GM19455 (cell line): Measurements from ENCODE around the gene MAPKAP1.
"Not testable (repeated sequence)": the region's sequence is repeated elsewhere in the genome, so short reads cannot be mapped to it uniquely, and the experiment has no call there.

Experiments
- ATAC-seq: cut with Tn5 transposase; IDR thresholded peaks from one replicate; pipeline ENCODE4 v1.9.1; 2021; ENCODE audit not compliant: unreplicated experiment

The MAPKAP1 gene

GRCh38 chr9:125421166-125421565 is 285.8 kb downstream of the MAPKAP1 start:
- ATAC-seq = no peak

GRCh38 chr9:125418404-125418803 is 288.6 kb downstream of the MAPKAP1 start:
- no peak for ATAC-seq

- ATAC-seq = no peak
Observed at GRCh38 chr9:125416517-125416916, 290.5 kb downstream of the MAPKAP1 start.

DNA sequence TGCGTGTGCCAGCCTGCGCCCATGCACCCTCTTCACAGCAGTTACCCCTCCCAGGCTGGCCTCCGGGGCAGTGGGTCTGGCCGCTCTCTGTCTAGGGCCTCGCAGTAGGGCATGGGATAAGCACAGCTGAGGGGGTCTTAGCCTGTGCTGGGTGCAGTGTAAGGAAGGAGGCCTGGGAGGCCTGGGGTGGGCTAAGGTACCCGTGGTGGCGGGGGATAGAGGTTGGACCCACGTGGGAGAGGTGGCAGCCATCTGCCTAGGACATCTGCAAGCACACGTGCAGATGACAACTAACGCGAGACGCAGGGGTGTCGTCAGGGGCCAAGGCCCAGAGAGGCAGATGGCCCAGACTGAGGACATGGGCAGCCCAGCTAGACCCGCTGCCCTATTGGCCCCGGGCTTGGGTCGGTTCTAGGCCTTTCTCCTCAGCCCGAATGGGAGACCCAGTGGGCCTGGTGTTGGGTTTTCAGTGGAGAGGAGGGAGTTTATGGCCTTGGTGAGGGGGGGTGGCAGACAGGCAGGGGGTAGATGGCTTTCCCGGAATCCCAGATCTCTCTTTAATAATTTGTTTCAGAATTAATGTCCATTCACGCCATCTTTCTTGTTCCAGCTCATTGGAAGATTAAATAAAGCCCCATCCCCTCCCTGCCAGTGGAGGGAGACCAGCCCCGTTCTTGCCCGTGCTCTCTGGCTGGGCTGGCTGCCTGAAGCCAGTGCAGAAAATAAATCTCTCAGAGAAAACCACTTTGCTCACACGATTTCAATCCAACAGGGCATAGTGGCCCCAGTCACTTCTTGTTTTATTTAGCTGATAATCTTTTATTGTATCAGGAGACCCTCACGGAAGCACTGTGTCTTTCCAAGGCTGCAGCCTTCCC is 291.2 kb downstream of the MAPKAP1 start:
- ATAC-seq = no peak

GRCh38 chr9:125413579-125413978 is 293.4 kb downstream of the MAPKAP1 start:
- no peak for ATAC-seq

DNA sequence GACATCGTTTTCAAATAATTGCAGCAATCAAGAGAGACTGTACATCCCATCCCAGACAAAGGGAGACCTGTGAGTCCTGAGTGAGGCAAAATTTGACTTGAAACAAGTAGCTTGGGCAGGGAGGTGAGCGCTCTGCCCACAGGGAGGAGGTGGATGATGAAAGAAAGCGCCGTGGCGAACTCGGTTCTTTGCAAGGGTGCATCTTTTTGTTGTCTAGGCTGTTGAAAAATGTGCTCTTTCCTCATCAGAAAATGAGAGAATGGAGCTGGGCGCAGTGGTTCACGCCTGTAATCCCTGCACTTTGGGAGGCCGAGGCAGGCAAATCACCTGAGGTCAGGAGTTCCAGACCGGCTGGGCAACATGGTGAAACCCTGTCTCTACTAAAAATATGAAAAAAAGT is 294.8 kb downstream of the MAPKAP1 start:
- ATAC-seq = no peak

GRCh38 chr9:125411171-125411756 is 295.7 kb downstream of the MAPKAP1 start:
- ATAC-seq = no peak

DNA sequence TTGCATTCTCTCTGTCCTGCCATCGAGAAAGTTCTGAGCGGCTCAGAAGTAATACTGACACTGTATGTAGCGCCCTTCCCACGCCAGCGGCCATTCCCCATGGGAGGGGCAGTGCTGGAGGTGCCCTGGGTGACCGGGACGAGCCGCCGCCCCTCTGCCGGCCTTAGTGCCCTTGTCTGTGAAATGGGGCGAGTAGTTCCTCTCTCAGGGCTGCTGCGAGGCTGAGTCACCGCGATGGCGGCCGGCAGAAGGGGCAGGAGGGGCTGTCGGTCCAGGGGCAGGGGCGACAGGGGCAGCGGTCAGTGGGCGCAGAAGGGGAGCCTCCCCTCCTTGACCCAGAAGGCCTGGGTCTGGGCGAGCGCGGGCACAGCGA is 296.5 kb downstream of the MAPKAP1 start:
- no peak for ATAC-seq

- ATAC-seq = no peak
Observed at GRCh38 chr9:125409637-125410521, 297.1 kb downstream of the MAPKAP1 start.

DNA sequence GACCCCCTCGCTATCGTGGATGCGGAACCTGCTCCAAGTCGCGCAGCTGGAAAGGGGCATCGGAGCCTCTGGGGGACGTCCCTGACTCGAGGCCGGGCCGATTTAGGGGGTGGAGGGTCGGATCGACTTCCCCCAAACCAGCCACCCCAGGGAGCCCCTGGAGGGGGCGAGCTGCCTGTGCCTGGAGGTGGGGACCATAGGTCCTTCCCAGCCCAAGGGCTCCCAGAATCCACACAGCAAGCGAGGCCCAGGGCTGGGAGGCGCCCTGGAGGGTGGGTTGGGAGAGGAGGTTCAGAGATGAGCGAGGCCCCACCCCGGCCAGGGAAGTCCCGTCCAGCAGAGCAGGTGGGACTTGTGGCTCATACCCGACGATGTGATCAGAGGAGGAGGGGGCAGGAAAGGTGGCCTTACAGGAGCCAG is 297.8 kb downstream of the MAPKAP1 start:
- no peak for ATAC-seq

DNA sequence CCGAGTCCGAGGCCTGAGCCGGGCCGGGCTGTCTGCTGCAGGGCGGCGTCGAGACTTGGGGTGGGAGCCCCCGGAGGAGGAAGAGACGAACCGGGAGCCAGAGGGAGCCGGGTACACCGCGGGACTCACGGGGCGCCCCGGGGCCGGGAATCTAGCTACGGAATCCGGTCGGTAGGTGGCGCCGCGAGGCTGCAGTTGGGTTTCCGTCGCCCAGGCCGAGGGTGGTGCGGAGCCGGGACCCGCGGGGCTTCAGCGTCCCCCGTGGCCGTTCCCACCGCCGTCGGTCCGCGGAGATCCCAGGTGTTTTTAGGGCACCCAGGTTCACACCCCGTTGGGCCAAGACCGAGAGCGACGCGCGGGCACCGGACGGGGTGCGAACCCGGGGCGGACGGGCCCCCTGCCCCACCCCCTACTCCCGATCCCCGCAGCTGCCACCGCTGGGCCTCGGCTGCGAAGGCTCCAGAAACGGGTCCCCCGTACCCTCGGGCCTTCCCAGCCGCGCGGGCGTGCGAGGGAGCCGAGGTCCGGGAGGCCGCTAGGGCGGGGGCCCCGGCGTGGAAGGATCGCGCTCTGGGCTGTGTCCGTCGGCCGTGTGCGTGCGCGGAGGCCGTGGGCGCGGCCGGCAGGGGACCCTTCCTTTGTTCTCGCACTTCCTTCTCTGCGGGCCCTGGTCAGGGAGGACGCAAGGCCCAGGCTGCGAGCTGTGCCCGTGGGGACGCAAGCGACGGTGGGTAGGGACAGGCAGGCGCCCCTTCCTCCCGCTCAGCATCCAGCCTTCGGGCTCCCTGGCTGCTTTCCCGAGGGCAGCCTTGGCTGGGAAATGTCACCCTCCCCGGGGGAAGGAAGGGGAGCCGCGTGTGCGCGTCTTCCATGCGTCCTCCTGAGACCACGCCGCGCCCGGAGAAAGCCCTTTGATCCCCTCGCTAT is 298.8 kb downstream of the MAPKAP1 start:
- ATAC-seq = no peak

- ATAC-seq = no peak
Observed at GRCh38 chr9:125407432-125407973, 299.5 kb downstream of the MAPKAP1 start.

DNA sequence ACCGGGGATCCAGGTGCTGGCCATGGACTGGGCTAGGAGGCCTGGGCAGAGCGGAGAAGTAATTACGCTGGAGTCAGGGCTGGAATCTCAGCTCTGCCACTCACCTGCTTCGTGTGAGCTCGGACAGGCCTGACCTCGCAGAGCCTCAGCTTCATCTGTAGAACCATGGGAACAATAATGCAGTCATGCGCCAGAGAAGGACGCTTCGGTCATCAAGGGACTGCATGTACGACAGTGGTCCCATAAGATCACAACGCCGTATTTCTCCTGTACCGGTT is 300.3 kb downstream of the MAPKAP1 start:
- ATAC-seq = no peak

DNA sequence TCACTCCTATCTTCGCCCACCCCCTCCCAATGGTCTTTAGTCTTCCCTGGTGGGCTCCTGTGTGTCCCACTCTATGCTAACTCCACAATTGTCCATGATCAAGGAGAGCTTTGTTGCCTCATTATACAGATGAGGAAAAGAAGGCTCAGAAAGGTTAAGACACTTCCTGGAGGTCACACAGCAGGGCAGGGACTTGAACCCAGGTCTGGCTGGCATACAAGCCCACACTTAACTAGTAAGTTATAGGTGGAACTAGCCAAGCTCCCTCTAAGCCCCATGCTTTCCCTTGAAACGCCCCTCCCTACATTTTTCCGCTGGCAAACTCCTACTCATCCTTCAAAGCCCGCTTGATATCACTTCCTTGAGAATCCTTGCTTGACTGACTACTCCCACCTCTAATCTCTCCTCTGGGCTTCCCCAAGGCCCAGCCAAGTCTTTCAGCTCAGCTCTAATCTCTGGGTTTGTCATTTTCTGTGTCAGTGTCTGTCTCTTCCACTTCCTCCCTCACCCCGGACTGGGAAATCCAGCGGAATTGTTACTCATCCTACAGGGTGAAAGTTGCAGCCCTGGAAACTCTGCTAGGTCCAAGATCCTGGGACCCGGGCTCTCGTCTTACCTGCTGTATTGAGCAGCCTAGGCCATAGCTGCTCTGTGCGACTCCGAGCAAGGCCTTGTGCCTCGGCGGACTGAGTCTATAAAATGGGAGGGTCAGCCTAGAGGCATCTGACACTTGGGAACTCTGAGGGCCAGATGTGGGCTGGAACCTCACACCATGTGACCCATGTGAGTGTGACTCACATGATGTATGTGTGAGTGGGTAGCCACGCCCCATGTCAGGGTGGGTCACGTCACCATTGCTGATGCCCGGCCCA is 300.8 kb downstream of the MAPKAP1 start:
- ATAC-seq = no peak

- ATAC-seq = no peak
Observed at GRCh38 chr9:125404733-125405132, 302.3 kb downstream of the MAPKAP1 start.

DNA sequence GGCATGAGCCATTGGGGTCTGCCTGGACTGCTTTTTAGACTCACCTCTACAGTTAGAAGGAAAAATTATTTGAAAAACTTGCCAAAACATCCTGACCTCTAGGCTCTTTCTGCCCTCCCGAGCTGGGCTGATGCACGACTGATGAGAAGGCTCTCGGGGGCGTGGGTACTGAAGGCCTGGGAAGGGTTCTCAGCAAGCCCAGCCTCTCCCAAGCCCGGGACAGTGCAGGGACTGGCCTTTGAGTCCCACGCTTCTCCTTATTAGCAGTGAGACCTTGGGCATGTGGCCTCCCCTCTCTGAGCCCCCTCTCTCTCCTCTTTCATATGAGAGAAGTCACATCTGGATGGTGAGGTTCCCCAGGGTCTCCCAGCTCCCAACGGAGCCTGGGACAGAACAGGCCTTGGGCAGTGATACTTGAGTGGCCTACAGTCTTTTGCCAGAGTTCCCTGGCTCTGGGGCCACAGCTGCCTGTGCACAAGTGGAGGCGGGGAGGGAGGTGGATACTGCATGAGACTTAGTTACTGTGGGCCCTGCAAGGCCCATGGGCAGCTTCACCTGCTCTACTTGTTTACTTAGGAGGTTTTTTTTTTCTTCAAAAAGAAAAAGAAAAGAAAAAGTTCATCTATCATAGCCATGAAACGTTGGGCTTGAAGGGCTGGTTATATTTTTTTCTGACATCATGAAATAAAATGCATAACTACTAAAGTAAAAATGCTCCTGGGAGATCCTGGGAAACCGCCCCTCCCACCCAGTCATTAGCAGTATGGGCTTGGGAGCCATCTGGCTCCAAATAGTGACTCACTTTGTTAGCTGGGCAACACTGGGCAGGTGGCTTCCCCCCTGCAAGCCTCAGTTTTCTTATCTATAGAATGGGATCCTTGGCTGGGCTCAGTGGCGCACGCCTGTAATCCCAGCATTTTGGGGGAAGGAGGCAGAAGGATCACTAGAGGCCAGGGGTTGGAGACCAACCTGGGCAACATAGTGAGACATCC is 306.0 kb downstream of the MAPKAP1 start:
- ATAC-seq = no peak

DNA sequence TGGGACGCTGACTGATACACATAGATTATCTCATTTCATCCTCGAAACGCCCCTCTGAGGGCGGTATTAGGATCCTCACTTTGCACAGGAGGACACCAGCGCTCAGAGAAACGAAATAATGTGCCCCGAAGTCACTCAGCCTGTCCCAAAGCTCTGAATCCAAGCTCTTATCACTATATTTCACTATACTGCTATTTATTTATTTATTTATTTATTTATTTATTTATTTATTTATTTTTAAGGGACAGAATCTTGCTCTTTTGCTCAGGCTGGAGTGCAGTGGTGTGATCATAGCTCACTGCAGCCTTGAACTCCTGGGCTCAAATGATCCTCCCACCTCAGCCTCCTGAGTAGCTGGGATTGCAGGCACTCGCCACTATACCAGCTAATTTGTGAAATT is 306.8 kb downstream of the MAPKAP1 start:
- not testable (repeated sequence) for ATAC-seq

DNA sequence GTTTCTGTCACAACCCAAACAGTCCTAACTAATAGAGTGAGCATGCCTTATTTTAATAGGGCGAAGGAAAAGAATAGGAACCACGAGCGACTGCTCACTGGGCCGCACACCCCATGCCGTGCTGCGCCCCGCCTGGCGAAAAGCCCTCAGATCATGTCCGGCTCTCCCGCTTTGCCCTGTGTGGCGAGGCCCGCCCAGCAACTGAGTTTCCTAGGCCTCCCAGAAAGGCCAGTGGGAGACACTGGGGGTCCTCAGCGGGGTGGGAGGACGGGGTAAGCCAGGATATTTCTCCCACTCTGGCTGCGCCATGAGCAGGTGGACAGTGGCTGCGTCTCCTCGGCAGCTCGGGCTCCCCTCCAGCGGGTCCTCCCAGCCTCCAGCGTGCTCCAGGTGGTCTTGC is 307.3 kb downstream of the MAPKAP1 start:
- no peak for ATAC-seq
